SU-DHL-6 (cell line): Measurements from ENCODE around the gene OR4A47.
"Not testable (repeated sequence)": the region's sequence is repeated elsewhere in the genome, so short reads cannot be mapped to it uniquely, and the experiment has no call there.

Experiments used
- CTCF ChIP-seq: fragments of 200-600 bp; sonication (generic); IDR thresholded peaks from one replicate; pipeline ENCODE4 v1.5.1; 2017; ENCODE audit warnings: antibody characterized with exemption, mild to moderate bottlenecking, low read length, moderate library complexity; ENCODE audit not compliant: insufficient read depth, poor library complexity, severe bottlenecking
- EZH2phosphoT487 ChIP-seq: fragments of 200-600 bp; sonication (generic), shearing (Covaris generic); conservative IDR thresholded peaks from 2 replicates; pipeline ENCODE4 v1.6.1; 2018; ENCODE audit warnings: mild to moderate bottlenecking, antibody characterized with exemption, low read length, moderate library complexity, mixed read lengths

- not testable (repeated sequence) for TF ChIP-seq CTCF, EZH2phosphoT487
Measured at GRCh38 chr11:48488493-48488892, at the start of gene OR4A47.
